Measurements from ENCODE around the gene ATP6V0B. TPM values are rescaled to one million over a fixed set of nuclear protein-coding genes. Genes with fewer than 3 reads are reported as not detected.

The ATP6V0B gene
- total and polyA plus RNA-seq, 3 donors from 2014 or later = 102 to 222 (median 173) TPM

DNA sequence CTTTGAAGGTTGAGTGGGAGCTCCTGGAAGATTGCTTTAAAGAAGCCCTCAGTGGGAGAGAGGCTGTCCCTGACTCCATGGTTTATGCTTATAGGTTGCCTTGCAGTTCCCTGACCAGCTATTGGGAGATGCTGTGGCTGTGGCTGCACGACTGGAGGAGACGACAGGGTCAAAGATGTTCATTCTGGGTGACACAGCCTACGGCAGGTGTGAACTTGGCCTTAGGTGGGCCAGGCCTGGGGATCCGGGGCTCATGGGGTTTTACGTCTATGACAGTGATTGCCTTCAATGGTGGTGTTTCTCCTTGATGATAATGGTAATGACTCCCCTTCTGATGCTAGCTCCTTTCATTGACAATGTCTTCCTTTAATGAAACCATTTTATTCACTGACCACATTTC, 4.3 kb upstream of the ATP6V0B start:
- peaks cover 13% of the 10 kb centered on the region for H3K4me1 ChIP-seq
- no peak for DNase-seq
- H3K27ac ChIP-seq = no peak overlapping the region
- peak overlapping the region; percentile 75 for H3K4me3 ChIP-seq
- intact Hi-C loops (cut with DNase I; ENCODE audit: low total_unique reads) = no loop called here
- no peaks in the 10 kb centered on the region for H3K9me3 ChIP-seq
- TF ChIP-seq POLR2A (IDR thresholded peaks at IDR 0.05) = no peak
- TF ChIP-seq, protein P1, sequence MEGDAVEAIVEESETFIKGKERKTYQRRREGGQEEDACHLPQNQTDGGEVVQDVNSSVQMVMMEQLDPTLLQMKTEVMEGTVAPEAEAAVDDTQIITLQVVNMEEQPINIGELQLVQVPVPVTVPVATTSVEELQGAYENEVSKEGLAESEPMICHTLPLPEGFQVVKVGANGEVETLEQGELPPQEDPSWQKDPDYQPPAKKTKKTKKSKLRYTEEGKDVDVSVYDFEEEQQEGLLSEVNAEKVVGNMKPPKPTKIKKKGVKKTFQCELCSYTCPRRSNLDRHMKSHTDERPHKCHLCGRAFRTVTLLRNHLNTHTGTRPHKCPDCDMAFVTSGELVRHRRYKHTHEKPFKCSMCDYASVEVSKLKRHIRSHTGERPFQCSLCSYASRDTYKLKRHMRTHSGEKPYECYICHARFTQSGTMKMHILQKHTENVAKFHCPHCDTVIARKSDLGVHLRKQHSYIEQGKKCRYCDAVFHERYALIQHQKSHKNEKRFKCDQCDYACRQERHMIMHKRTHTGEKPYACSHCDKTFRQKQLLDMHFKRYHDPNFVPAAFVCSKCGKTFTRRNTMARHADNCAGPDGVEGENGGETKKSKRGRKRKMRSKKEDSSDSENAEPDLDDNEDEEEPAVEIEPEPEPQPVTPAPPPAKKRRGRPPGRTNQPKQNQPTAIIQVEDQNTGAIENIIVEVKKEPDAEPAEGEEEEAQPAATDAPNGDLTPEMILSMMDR (IDR thresholded peaks at IDR 0.05) = no peak
- WGBS, 2 donors = 47 to 51% methylated on average over 4 to 5 of the region's 5 CpGs
- H3K27me3 ChIP-seq = no peaks in the 10 kb centered on the region
- H3K36me3 ChIP-seq (ENCODE audit: low read depth, missing control alignments) = no peaks in the 10 kb centered on the region

DNA sequence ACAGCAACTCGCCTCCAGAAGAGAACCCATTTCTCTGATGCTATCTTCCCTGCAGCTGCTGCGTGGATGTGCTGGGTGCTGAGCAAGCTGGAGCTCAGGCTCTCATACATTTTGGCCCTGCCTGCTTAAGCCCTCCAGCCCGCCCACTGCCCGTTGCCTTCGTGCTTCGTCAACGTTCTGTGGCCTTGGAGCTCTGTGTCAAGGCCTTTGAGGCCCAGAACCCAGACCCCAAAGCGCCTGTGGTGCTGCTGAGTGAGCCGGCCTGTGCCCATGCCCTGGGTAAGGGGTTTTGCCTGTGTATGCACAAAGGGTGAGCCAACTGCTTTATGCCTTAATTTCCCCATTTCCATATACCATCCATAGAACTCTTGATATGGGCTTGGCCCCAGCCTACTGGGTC, 3.8 kb upstream of the ATP6V0B start:
- intact Hi-C loops (cut with DNase I; ENCODE audit: low total_unique reads) = no loop called here
- peaks cover 17% of the 10 kb centered on the region for H3K4me1 ChIP-seq
- no peak overlapping the region for H3K27ac ChIP-seq
- H3K9me3 ChIP-seq = no peaks in the 10 kb centered on the region
- H3K27me3 ChIP-seq = no peaks in the 10 kb centered on the region
- H3K4me3 ChIP-seq = no peak overlapping the region
- no peak for DNase-seq
- H3K36me3 ChIP-seq (ENCODE audit: low read depth, missing control alignments) = no peaks in the 10 kb centered on the region
- TF ChIP-seq, protein P1 (IDR thresholded peaks at IDR 0.05) = no peak
- no peak for TF ChIP-seq POLR2A (IDR thresholded peaks at IDR 0.05)
- WGBS, 2 donors = 73 to 74% methylated on average over 9 of the region's 9 CpGs

DNA sequence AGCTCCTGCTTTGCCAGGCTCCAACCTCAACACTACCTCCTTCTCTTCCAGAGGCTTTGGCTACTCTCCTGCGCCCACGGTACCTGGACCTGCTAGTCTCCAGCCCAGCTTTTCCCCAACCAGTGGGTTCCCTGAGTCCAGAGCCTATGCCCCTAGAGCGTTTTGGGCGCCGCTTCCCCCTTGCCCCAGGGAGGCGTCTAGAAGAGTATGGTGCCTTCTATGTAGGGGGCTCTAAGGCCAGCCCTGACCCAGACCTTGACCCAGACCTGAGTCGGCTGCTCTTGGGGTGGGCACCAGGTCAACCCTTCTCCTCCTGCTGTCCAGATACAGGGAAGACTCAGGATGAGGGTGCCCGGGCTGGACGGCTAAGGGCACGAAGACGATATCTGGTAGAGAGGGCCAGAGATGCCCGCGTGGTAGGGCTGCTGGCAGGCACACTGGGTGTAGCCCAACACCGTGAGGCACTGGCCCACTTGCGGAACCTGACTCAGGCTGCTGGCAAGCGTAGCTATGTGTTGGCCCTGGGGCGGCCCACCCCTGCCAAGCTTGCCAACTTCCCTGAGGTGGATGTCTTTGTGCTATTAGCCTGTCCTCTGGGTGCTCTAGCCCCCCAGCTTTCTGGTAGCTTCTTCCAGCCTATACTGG, 3.3 kb upstream of the ATP6V0B start:
- no peaks in the 10 kb centered on the region for H3K9me3 ChIP-seq
- peaks cover 22% of the 10 kb centered on the region for H3K4me1 ChIP-seq
- DNase-seq = no peak
- 93 to 94% methylated on average over 17 of the region's 17 CpGs for WGBS, 2 donors
- no peaks in the 10 kb centered on the region for H3K36me3 ChIP-seq (ENCODE audit: low read depth, missing control alignments)
- TF ChIP-seq, protein P1 (IDR thresholded peaks at IDR 0.05) = no peak
- TF ChIP-seq POLR2A (IDR thresholded peaks at IDR 0.05) = no peak
- H3K4me3 ChIP-seq = no peak overlapping the region
- intact Hi-C loops (cut with DNase I; ENCODE audit: low total_unique reads) = no loop called here
- no peaks in the 10 kb centered on the region for H3K27me3 ChIP-seq
- no peak overlapping the region for H3K27ac ChIP-seq

DNA sequence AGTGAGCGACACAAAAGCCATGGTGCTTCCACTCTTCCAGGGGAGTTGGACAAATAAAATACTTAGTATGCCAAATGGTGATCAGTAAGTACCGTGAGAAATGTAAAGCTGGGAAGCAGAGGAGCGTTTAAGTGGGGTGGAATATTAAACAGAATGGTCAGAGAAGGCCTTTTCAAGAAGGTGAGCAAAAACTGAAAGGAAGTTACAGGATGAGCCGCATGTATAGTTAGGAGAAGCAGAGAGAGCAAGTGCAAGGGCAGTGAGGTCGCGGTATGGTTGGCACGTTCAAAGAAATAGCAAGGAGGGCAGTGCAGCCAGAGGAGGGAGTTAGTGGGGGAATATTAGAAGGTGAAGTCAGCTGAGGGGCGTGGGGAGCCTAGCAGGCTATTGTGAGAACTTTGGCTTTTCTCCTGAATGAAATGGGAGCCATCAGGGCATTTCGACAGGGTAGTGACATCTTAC, 748 bp upstream of the ATP6V0B start:
- no peak for DNase-seq
- 25 to 33% methylated on average over 9 of the region's 9 CpGs for WGBS, 2 donors
- Histone ChIP-seq H3K4me3 (peak overlapping the region; percentile 87 to 89), H3K27ac (peak overlapping the region; percentile 76 to 89), H3K4me1 (peaks cover 30% of the 10 kb centered on the region), H3K9me3 (no peaks in the 10 kb centered on the region), H3K36me3 (ENCODE audit: low read depth, missing control alignments) (no peaks in the 10 kb centered on the region), H3K27me3 (no peaks in the 10 kb centered on the region)
- intact Hi-C loops (cut with DNase I; ENCODE audit: low total_unique reads) = no loop called here
- no peak for TF ChIP-seq POLR2A (IDR thresholded peaks at IDR 0.05)
- TF ChIP-seq, protein P1 (IDR thresholded peaks at IDR 0.05) = no peak

Data from testis (tissue), 3 donors.